HG03378 (cell line): ENCODE measurements around the gene PRDM10.
A peak's percentile ranks its signal among the peaks of the same experiment; 100 is the strongest.
"Not testable (repeated sequence)": the region's sequence is repeated elsewhere in the genome, so short reads cannot be mapped to it uniquely, and the experiment has no call there.

Source experiments
- ATAC-seq: cut with Tn5 transposase; IDR thresholded peaks from one replicate; pipeline ENCODE4 v1.9.1; 2021; ENCODE audit warnings: mild to moderate bottlenecking, moderate library complexity; ENCODE audit not compliant: unreplicated experiment

PRDM10 gene

GRCh38 chr11:129896062-129896461 is 106.6 kb downstream of the PRDM10 start:
- ATAC-seq, result no peak

GRCh38 chr11:129895126-129896041 is 107.3 kb downstream of the PRDM10 start, which contains the start of gene NFRKB:
NFRKB (minus strand) TSS chr11:129895578; CDS start chr11:129892849, 2,729 bp downstream.
- peak; percentile 72 for ATAC-seq

- peak; percentile 25 for ATAC-seq
These were observed 108.1 kb downstream of the PRDM10 start for GRCh38 chr11:129894278-129895125.

- no peak for ATAC-seq
These were observed 114.2 kb downstream of the PRDM10 start for GRCh38 chr11:129888451-129888850.

- ATAC-seq, result no peak
These were observed 117.3 kb downstream of the PRDM10 start for GRCh38 chr11:129885381-129885780.

- no peak for ATAC-seq
These were observed 118.1 kb downstream of the PRDM10 start for GRCh38 chr11:129884581-129884980.

- ATAC-seq, result no peak
These were observed 121.0 kb downstream of the PRDM10 start for GRCh38 chr11:129881570-129882170.

GRCh38 chr11:129880311-129880710 is 122.3 kb downstream of the PRDM10 start:
- no peak for ATAC-seq

- no peak for ATAC-seq
These were observed 130.7 kb downstream of the PRDM10 start for GRCh38 chr11:129871914-129872313.

- not testable (repeated sequence) for ATAC-seq
These were observed 134.0 kb downstream of the PRDM10 start for GRCh38 chr11:129868626-129869025.

GRCh38 chr11:129866311-129866710 is 136.3 kb downstream of the PRDM10 start:
- ATAC-seq, result no peak

- ATAC-seq, result no peak
These were observed 136.9 kb downstream of the PRDM10 start for GRCh38 chr11:129865701-129866100.

- ATAC-seq, result no peak
These were observed 137.8 kb downstream of the PRDM10 start for GRCh38 chr11:129864811-129865210.

- ATAC-seq, result no peak
These were observed 140.7 kb downstream of the PRDM10 start for GRCh38 chr11:129861702-129862522.

GRCh38 chr11:129856036-129856435 is 146.6 kb downstream of the PRDM10 start:
- ATAC-seq, result no peak

- no peak for ATAC-seq
These were observed 147.5 kb downstream of the PRDM10 start for GRCh38 chr11:129855086-129855485.

GRCh38 chr11:129854232-129854805 is 148.3 kb downstream of the PRDM10 start:
- ATAC-seq, result no peak

GRCh38 chr11:129853518-129854231 is 149.0 kb downstream of the PRDM10 start:
- no peak for ATAC-seq

GRCh38 chr11:129852125-129852740 is 150.4 kb downstream of the PRDM10 start:
- no peak for ATAC-seq
